ENCODE results near the gene SELPLG. TPM values are rescaled to one million over a fixed set of nuclear protein-coding genes. Genes with fewer than 3 reads are reported as not detected.
A peak's percentile ranks its signal among the peaks of the same experiment; 100 is the strongest.

Gene SELPLG
- total RNA-seq, 2 donors from 2014 or later, result 0.66 to 2.3 TPM

GRCh38 chr12:108629824-108630476 lies 3.7 kb downstream of the SELPLG start:
- DNase-seq, result peak in 1 of 4 donors; percentile 37
- H3K36me3 ChIP-seq (replicated peaks in 1 of 2; ENCODE audit: insufficient read depth in 1 of 2, low read depth in 2 of 2), result no peaks in the 10 kb centered on the region
- no peak for TF ChIP-seq POLR2A (IDR thresholded peaks at IDR 0.05)
- TF ChIP-seq, protein P1, sequence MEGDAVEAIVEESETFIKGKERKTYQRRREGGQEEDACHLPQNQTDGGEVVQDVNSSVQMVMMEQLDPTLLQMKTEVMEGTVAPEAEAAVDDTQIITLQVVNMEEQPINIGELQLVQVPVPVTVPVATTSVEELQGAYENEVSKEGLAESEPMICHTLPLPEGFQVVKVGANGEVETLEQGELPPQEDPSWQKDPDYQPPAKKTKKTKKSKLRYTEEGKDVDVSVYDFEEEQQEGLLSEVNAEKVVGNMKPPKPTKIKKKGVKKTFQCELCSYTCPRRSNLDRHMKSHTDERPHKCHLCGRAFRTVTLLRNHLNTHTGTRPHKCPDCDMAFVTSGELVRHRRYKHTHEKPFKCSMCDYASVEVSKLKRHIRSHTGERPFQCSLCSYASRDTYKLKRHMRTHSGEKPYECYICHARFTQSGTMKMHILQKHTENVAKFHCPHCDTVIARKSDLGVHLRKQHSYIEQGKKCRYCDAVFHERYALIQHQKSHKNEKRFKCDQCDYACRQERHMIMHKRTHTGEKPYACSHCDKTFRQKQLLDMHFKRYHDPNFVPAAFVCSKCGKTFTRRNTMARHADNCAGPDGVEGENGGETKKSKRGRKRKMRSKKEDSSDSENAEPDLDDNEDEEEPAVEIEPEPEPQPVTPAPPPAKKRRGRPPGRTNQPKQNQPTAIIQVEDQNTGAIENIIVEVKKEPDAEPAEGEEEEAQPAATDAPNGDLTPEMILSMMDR (IDR thresholded peaks at IDR 0.05), result no peak
- no peak overlapping the region for H3K4me3 ChIP-seq
- intact Hi-C loops (cut with DNase I), result no loop called here
- H3K4me1 ChIP-seq, result no peaks in the 10 kb centered on the region
- 59 to 63% methylated on average over 17 of the region's 17 CpGs for WGBS, 2 donors
- H3K27me3 ChIP-seq, result no peaks in the 10 kb centered on the region
- no peaks in the 10 kb centered on the region for H3K9me3 ChIP-seq
- ATAC-seq, result peak; percentile 25
- no peak overlapping the region for H3K27ac ChIP-seq

DNA sequence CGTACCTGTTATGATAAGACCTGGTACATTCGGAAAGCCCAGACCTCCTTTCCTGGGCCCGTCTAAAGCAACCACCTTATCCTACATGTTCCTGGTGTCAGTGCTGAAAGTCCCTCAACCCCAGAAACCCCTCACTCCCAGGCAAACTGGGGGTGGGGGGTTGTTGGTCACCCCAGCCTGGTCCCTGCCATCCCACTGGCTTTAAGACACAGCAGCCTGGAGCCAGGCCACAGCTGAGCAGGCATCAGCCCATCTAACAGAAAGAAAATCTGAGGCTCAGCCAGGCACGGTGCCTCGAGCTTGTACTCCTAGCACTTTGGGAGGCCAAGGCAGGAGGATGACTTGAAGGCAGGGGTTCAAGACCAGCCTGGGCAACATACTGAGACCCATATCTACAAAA lies 4.5 kb downstream of the SELPLG start:
- TF ChIP-seq, protein P1 (IDR thresholded peaks at IDR 0.05), result no peak
- no peak for TF ChIP-seq POLR2A (IDR thresholded peaks at IDR 0.05)
- 73 to 78% methylated on average over 5 of the region's 5 CpGs for WGBS, 2 donors
- H3K27me3 ChIP-seq, result no peaks in the 10 kb centered on the region
- intact Hi-C loops (cut with DNase I), result no loop called here
- no peak for ATAC-seq
- H3K27ac ChIP-seq, result peak overlapping the region in 1 of 4 donors; percentile 26
- no peaks in the 10 kb centered on the region for H3K4me1 ChIP-seq
- DNase-seq, result no peak
- no peaks in the 10 kb centered on the region for H3K9me3 ChIP-seq
- no peaks in the 10 kb centered on the region for H3K36me3 ChIP-seq (replicated peaks in 1 of 2; ENCODE audit: insufficient read depth in 1 of 2, low read depth in 2 of 2)
- no peak overlapping the region for H3K4me3 ChIP-seq

DNA sequence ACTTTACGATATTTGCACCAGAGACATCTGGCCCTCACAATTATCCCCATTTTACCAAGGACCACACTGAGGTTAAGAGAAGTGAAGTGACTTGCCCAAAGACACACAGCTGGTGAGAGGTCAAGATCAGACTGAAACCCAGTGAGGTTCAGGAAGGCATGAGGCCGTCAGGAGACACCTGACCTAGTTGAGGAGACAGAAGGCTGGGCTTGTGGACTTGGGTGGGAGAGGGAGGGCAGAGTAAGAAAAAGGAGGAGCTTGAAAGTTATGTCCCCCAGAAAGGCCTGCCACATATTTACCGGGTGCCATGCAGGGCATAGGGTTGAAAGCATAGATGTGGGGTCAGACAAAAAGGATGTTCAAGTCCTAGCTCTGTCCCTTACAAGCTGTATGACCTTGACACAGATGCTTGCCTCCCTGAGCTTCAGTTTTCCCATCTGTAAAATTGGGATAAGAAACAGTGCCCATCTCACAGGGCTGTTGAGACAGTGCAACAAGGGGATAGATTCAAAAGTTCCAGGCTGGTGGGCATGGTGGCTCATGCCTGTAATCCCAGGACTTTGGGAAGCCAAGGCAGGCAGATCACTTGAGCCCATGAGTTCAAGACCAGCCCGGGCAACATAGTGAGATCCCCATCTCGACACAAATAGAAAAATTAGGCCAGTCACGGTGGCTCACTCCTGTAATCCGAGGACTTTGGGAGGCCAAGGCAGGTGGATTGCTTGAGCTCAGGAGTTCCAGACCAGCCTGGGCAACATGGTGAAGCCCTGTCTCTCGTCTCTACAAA lies 6.4 kb downstream of the SELPLG start:
- ATAC-seq (no peak), DNase-seq (no peak)
- H3K9me3 ChIP-seq, result no peaks in the 10 kb centered on the region
- no peaks in the 10 kb centered on the region for H3K36me3 ChIP-seq (replicated peaks in 1 of 2; ENCODE audit: insufficient read depth in 1 of 2, low read depth in 2 of 2)
- 73 to 82% methylated on average over 6 to 8 of the region's 8 CpGs for WGBS, 2 donors
- TF ChIP-seq POLR2A (IDR thresholded peaks at IDR 0.05), result no peak
- TF ChIP-seq, protein P1 (IDR thresholded peaks at IDR 0.05), result no peak
- no peak overlapping the region for H3K4me3 ChIP-seq
- no peaks in the 10 kb centered on the region for H3K4me1 ChIP-seq
- H3K27me3 ChIP-seq, result no peaks in the 10 kb centered on the region
- H3K27ac ChIP-seq, result no peak overlapping the region
- intact Hi-C loops (cut with DNase I), result no loop called here

DNA sequence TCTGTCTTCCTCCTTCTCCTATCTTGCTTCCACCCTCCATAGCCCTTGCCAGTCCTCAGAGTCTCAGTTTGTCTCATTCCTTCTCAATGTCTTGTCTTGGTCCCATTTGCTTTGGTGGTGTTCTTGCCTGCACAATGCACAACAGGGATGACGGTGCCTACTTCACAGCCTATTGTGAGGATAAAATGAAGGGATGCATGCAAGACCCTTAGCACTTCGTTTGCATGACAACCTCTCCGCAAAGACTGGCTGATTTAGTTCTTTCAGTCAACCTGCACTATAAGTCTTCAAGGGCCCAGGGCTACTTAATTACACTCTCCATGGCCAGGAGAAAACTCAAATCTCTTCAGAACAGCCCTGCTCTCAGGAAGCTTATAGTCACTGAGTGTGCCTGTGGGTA lies 8.5 kb downstream of the SELPLG start:
- Histone ChIP-seq H3K36me3 (replicated peaks in 1 of 2; ENCODE audit: insufficient read depth in 1 of 2, low read depth in 2 of 2) (no peaks in the 10 kb centered on the region), H3K4me3 (no peak overlapping the region), H3K27ac (no peak overlapping the region), H3K27me3 (no peaks in the 10 kb centered on the region), H3K9me3 (no peaks in the 10 kb centered on the region), H3K4me1 (no peaks in the 10 kb centered on the region)
- ATAC-seq, result no peak
- intact Hi-C loops (cut with DNase I), result no loop called here
- no peak for TF ChIP-seq POLR2A (IDR thresholded peaks at IDR 0.05)
- TF ChIP-seq, protein P1 (IDR thresholded peaks at IDR 0.05), result no peak
- no peak for DNase-seq
- WGBS, 2 donors, result 68 to 83% methylated on average over 3 of the region's 3 CpGs
